Neural progenitor cell (in vitro differentiated cells): Measurements from ENCODE around the gene KDM2B. TPM values are rescaled to one million over a fixed set of nuclear protein-coding genes. Genes with fewer than 3 reads are reported as not detected.
A peak's percentile ranks its signal among the peaks of the same experiment; 100 is the strongest.

Experiments
- DNase-seq: peaks from one replicate; pipeline ENCODE4 v3.0.0-alpha.2; 2016; ENCODE audit warnings: low spot score
- H2AFZ ChIP-seq: fragments of 200-600 bp; sonication (generic); replicated peaks from 2 replicates; pipeline ENCODE4 v1.6.1; 2016; ENCODE audit warnings: antibody characterized with exemption
- H3F3A ChIP-seq: fragments of 200-600 bp; sonication (generic); 2 replicates; pipeline ENCODE4 v1.6.1; 2016; ENCODE audit warnings: antibody characterized with exemption, low read depth
- H3K27ac ChIP-seq: fragments of 200-600 bp; sonication (generic); 2 replicates; pipeline ENCODE4 v1.5.1; 2016; ENCODE audit warnings: mild to moderate bottlenecking
- H3K27me3 ChIP-seq: fragments of 200-600 bp; sonication (generic); 2 replicates; pipeline ENCODE4 v1.6.1; 2016; ENCODE audit warnings: mild to moderate bottlenecking, moderate library complexity
- H3K36me3 ChIP-seq: fragments of 200-600 bp; sonication (generic); 2 replicates; pipeline ENCODE4 v1.5.1; 2016
- H3K4me1 ChIP-seq: fragments of 200-600 bp; sonication (generic); 2 replicates; pipeline ENCODE4 v1.6.1; 2016; ENCODE audit warnings: mixed run types
- H3K4me2 ChIP-seq: fragments of 200-600 bp; sonication (generic); 2 replicates; pipeline ENCODE4 v1.6.1; 2016
- H3K4me3 ChIP-seq: fragments of 200-600 bp; sonication (generic); 2 replicates; pipeline ENCODE4 v1.5.1; 2016
- H3K79me2 ChIP-seq: fragments of 200-600 bp; sonication (generic); 2 replicates; pipeline ENCODE4 v1.6.1; 2016; ENCODE audit warnings: low read depth
- H3K9ac ChIP-seq: fragments of 200-600 bp; sonication (generic); 2 replicates; pipeline ENCODE4 v1.6.1; 2016
- H3K9me3 ChIP-seq: fragments of 200-600 bp; sonication (generic); 2 replicates; pipeline ENCODE4 v1.5.1; 2016; ENCODE audit warnings: low read depth
- H4K20me1 ChIP-seq: fragments of 200-600 bp; sonication (generic); 2 replicates; pipeline ENCODE4 v1.6.1; 2016; ENCODE audit warnings: low read depth
- H3K27ac Mint-ChIP-seq: 3 replicates; pipeline ENCODE4 v1.8.0; 2021; ENCODE audit warnings: mixed read lengths
- H3K27me3 Mint-ChIP-seq: 2 replicates; pipeline ENCODE4 v1.8.0; 2022; ENCODE audit warnings: low read depth, mild to moderate bottlenecking, inconsistent platforms, moderate library complexity, mixed read lengths; ENCODE audit not compliant: insufficient read depth
- H3K36me3 Mint-ChIP-seq: 3 replicates; pipeline ENCODE4 v1.8.0; 2021; ENCODE audit warnings: mixed read lengths
- H3K4me1 Mint-ChIP-seq: 3 replicates; pipeline ENCODE4 v1.8.0; 2021; ENCODE audit warnings: mixed read lengths
- H3K4me3 Mint-ChIP-seq: 3 replicates; pipeline ENCODE4 v1.8.0; 2021; ENCODE audit warnings: mild to moderate bottlenecking, moderate library complexity, mixed read lengths
- H3K9me3 Mint-ChIP-seq: 3 replicates; pipeline ENCODE4 v1.8.0; 2020; ENCODE audit warnings: mixed read lengths
- CTCF ChIP-seq: fragments of 200-600 bp; sonication (generic); IDR thresholded peaks from 2 replicates; pipeline ENCODE4 v1.5.1; 2017; ENCODE audit warnings: antibody characterized with exemption, mild to moderate bottlenecking
- EZH2 ChIP-seq: fragments of 200-600 bp; sonication (generic); IDR thresholded peaks from 2 replicates; pipeline ENCODE4 v1.6.1; 2017; ENCODE audit warnings: antibody characterized with exemption, mild to moderate bottlenecking, moderate library complexity
- EZH2phosphoT487 ChIP-seq: fragments of 200-600 bp; sonication (generic); IDR thresholded peaks from 2 replicates; pipeline ENCODE4 v1.6.1; 2017; ENCODE audit warnings: antibody characterized with exemption
- total RNA-seq: library from RNA; depleted of rRNA; stranded (reverse); fragments of >200 nt; gene quantifications from 2 replicates; pipeline ENCODE4 v1.2.3, GENCODE V29; 2015; ENCODE audit warnings: low replicate concordance

Gene KDM2B
- total RNA-seq, 1 donor from 2014 or later, result 85.3 TPM

- peaks cover 21% of the 10 kb centered on the region for H3K36me3 Mint-ChIP-seq
- no peaks in the 10 kb centered on the region for H3K36me3 ChIP-seq
Observed at GRCh38 chr12:121504505-121504904, 76.3 kb downstream of the KDM2B start.

GRCh38 chr12:121503395-121503794 lies 77.4 kb downstream of the KDM2B start:
- Histone ChIP-seq H3F3A (peaks cover 20% of the 10 kb centered on the region), H3K36me3 (no peaks in the 10 kb centered on the region), H3K4me3 (no peak overlapping the region), H3K9me3 (no peaks in the 10 kb centered on the region), H2AFZ (no peak overlapping the region), H3K79me2 (peaks cover 36% of the 10 kb centered on the region), H3K9ac (no peak overlapping the region), H3K27me3 (no peaks in the 10 kb centered on the region), H4K20me1 (peaks cover 32% of the 10 kb centered on the region), H3K4me1 (peaks cover 11% of the 10 kb centered on the region), H3K4me2 (no peak overlapping the region), H3K27ac (no peak overlapping the region)
- Mint-ChIP-seq H3K9me3 (no peaks in the 10 kb centered on the region), H3K27ac (peak overlapping the region; percentile 88), H3K4me3 (no peak overlapping the region), H3K27me3 (peaks cover 3% of the 10 kb centered on the region), H3K36me3 (peaks cover 18% of the 10 kb centered on the region), H3K4me1 (peaks cover 10% of the 10 kb centered on the region)
- no peak for DNase-seq
- TF ChIP-seq CTCF, result no peak
- no peak for TF ChIP-seq EZH2phosphoT487

More at GRCh38 chr12:121504505-121504904, 76.3 kb downstream of the KDM2B start:
- Histone ChIP-seq H3K9me3 (no peaks in the 10 kb centered on the region), H3K27ac (no peak overlapping the region), H3K9ac (no peak overlapping the region), H3K27me3 (no peaks in the 10 kb centered on the region), H3K4me1 (peaks cover 11% of the 10 kb centered on the region), H4K20me1 (peaks cover 27% of the 10 kb centered on the region), H2AFZ (no peak overlapping the region), H3F3A (peaks cover 20% of the 10 kb centered on the region), H3K4me3 (no peak overlapping the region), H3K79me2 (peaks cover 27% of the 10 kb centered on the region), H3K4me2 (no peak overlapping the region)
- H3K4me3 Mint-ChIP-seq, result no peak overlapping the region
- TF ChIP-seq CTCF (no peak), EZH2 (no peak), EZH2phosphoT487 (no peak)
- peaks cover 3% of the 10 kb centered on the region for H3K27me3 Mint-ChIP-seq
- peaks cover 10% of the 10 kb centered on the region for H3K4me1 Mint-ChIP-seq
- no peak overlapping the region for H3K27ac Mint-ChIP-seq
- no peak for DNase-seq
- H3K9me3 Mint-ChIP-seq, result no peaks in the 10 kb centered on the region

GRCh38 chr12:121501946-121502345 lies 78.9 kb downstream of the KDM2B start:
- no peaks in the 10 kb centered on the region for H3K9me3 ChIP-seq
- H3K27ac ChIP-seq, result no peak overlapping the region
- no peak for DNase-seq
- no peak overlapping the region for H3K4me3 ChIP-seq
- Mint-ChIP-seq H3K27me3 (peaks cover 3% of the 10 kb centered on the region), H3K27ac (no peak overlapping the region), H3K4me1 (peaks cover 10% of the 10 kb centered on the region), H3K4me3 (no peak overlapping the region), H3K9me3 (no peaks in the 10 kb centered on the region), H3K36me3 (peaks cover 18% of the 10 kb centered on the region)
- no peaks in the 10 kb centered on the region for H3K36me3 ChIP-seq
- no peak overlapping the region for H3K4me2 ChIP-seq
- no peak overlapping the region for H2AFZ ChIP-seq
- no peaks in the 10 kb centered on the region for H3K27me3 ChIP-seq
- peaks cover 11% of the 10 kb centered on the region for H3K4me1 ChIP-seq
- H3K9ac ChIP-seq, result no peak overlapping the region
- peaks cover 22% of the 10 kb centered on the region for H3F3A ChIP-seq
- peaks cover 39% of the 10 kb centered on the region for H3K79me2 ChIP-seq
- no peak for TF ChIP-seq CTCF
- TF ChIP-seq EZH2, result no peak
- TF ChIP-seq EZH2phosphoT487, result no peak
- H4K20me1 ChIP-seq, result peaks cover 32% of the 10 kb centered on the region
